AML-193 (cell line): Measurements from ENCODE around the gene HSF2BP.
"Not testable (repeated sequence)": the region's sequence is repeated elsewhere in the genome, so short reads cannot be mapped to it uniquely, and the experiment has no call there.

Experiments
- DNase-seq, 2 experiments: peaks; one replicate each; lab custom pipeline; 2025; lab: John Stamatoyannopoulos, UW

The HSF2BP gene

GRCh38 chr21:43651926-43652325, 7.4 kb downstream of the HSF2BP start:
- not testable (repeated sequence) for DNase-seq

DNA sequence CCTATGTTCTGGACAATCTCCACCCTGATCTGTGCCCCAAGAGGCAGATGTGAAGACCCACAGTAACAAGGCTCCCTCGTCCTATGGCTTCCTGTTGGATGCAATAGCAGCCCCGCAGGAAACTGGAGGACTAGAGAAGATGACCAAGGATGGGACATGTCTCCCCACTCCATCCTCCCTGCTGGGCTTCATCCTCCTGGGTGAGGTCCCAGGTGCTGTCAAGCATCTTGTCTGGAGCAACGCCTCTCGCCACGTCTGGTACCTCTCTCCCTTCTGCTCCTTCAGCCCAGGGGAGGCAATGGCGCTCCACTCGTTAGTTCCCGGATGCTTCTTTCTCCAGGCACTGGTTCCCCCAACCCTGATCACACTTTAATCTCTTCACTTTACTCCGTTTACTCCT, 11.1 kb downstream of the HSF2BP start:
- DNase-seq: no peak

DNA sequence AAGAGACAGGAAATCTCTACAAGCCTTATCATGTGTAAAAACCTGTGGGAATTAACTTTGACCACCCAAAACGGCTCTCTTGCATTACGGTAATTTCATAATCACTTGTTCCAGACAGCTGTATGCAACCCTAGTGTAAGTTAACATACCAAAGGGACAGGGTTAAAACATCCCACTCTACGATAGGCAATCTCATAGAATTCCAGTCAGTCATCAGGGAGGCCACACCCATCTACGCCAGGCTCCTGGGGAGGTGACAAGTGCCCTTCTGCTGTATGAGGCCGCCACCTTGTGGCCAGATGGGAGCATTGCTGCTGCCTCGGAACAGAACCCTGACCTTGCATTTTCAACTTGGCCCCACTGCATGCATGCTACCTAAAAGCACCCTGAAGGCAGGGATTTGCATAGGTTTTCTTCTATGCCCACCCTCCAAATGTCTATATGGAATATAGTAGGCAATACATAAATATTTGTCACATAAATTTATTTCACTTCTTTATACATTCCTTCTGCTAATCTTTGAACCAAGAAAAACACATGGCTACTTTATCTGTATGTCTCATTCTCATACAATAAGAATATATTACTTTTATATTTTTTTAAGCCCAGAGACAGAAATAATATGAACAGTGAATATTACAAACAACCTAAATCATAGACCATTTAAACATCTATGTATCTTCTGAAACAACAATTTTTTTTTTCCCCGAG, 12.6 kb downstream of the HSF2BP start:
- peak; percentile 71 to 72 for DNase-seq

DNA sequence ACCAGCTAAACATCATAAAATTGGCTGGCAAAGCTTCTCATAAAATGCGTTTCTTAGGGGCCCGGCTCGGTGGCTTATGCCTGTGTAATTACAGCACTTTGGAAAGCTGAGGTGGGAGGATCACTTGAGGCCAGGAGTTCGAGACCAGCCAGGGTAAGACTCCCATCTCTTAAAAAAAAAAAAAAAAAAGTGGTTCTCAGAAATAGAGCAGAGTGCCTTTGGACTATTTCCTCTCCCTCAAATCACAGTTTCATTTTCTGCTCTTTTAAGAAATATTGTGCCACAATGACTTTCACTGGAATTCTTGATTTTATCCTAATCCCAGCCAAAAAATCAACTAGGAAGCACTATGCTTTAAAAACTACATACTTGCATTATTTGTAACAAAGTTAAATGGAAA, 13.3 kb downstream of the HSF2BP start:
- no peak for DNase-seq

DNA sequence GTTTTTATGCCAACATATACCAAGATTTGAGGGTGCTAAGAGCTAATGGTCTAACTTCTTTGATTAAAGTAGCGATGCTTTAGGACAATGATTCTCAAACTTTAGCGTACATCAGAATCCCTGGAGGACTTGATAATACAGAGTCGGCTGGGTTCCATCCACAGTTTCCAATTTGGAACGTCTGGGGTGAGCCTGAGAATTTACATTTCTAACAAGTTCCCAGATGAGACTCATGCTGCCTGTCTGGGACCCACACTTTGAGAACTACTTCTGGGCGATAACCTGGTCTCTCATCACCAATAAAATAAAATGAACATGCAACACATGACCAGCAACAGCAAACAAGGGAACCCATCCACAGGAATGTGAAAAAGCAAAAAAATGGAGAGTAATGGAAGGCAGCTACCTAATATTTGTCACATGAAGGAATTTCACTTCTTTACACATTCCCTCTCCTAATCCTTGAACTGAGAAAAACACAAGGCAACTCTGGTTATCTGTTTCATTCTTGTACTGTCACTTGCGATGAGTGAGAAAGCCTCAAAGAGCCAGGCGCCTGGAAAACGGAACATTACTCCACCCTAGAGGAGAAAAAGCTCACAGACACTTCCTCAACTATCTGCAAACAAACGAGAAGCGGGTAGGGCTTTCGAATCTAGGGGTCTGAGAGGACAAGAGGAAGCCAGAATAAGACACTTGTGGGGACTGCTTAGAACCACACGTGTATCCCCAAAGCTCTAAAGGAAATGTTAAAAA, 14.0 kb downstream of the HSF2BP start:
- DNase-seq: peak; percentile 62 to 82

DNA sequence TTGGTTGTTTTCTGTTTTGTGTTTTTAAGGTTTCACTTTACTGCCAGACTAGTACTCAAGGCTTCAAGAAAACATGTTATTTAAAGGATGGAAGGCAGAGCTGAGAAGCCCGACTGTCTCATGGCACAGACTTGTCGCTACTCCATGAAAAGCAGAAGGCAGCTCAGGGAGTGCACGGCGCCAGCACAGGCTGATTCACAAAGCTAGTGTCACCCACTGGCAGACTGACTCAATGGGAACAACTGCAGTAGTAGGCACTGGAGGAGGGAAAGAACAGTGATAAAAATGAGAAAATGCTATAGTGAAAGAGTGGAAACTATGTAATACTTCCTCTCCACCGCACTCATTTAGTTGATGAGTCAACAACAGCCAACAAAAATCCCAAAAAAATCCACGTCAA, 14.7 kb downstream of the HSF2BP start:
- DNase-seq: no peak

- DNase-seq: no peak
These were observed 15.2 kb downstream of the HSF2BP start for GRCh38 chr21:43644071-43644470.

DNA sequence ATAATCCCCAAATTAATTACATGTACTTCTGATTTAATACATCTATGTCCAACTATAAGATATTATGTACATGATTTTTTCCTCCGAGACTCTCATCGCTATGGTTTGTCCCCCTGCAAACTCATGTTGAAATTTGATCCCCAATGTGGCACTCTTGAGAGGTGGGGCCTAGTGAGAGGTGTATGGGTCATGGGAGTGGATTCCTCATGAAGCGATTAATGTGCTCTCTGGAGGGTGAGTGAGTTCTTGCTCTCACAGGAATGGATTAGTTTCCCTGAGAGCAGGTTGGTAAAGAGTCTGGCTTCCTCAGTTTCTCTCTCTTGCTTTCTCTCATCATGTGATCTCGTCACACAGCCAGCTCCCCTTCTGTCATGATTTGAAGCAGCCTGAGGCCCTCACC, 16.1 kb downstream of the HSF2BP start:
- DNase-seq: no peak

- no peak for DNase-seq
These were observed 18.9 kb downstream of the HSF2BP start for GRCh38 chr21:43640400-43640799.

- peak; percentile 24 to 50 for DNase-seq
These were observed 19.6 kb downstream of the HSF2BP start for GRCh38 chr21:43639470-43640353.

DNA sequence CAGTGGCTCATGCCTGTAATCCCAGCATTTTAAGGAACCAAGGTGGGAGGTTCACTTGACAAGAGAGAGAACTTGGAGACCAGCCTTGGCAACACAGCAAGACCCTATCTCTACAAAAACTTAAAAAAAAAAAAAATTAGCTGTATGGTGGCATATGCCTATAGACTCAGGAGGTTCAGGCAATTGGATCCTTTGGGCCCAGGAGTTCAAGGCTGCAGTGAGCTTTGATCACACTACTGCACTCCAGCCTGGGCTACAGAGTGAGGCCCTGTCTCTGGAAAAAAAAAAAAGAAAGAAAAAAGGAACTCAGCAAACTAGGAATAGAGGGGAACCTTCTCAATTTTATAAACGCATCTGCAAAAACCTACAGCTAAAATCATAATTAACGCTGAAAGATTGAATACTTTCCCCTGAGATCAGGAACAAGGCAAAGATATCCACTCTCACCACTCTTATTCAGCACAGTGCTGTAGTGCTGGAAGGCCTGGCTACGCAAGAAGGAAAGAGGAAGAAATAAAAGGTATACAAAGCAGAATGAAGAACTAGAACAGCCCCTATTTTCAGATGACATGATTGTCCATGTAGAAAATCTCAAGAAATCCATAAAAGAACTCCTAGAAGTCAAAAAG, 21.6 kb downstream of the HSF2BP start:
- DNase-seq: no peak

GRCh38 chr21:43635436-43635835, 23.9 kb downstream of the HSF2BP start:
- no peak for DNase-seq

DNA sequence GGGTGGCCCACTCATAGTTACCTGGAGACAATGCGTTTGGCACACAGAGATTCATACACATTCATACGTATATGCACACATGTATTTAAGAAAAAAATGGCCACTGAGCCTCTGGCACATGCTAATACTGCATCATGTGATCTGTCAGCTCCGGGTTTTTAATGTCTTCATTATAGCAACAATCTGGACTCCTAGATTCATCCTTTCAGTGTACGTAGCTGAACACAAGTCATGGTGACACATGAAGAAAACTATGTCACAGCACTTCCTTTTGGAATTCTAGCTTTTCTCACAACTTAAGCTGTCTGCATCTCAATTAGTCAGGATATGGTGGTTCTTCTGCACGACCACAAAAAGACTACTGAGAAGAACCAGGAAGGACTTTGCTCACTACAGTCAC, 24.7 kb downstream of the HSF2BP start:
- DNase-seq: no peak

DNA sequence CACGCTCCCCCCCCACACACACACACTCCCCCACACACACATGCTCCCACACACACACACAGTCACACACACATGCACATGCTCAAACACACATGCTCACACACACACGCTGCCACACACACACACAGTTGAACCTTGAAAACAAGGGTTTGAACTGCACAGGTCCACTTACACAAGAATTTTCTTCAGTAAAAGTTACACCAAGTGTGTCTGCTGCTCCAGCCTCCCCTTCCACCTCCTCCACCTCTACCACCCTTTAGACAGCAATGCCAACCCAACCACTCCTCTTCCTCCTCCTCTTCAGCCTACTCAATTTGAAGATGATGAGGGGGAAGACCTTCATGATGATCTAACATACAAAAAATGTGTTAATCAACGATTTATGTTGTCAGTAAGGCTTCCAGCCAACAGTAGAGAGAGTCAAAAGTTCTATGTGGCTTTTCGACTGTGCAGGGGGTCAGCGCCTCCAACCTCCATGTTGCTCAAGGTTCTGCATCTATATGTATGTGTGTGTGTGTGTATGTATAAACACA, 26.8 kb downstream of the HSF2BP start:
- DNase-seq: no peak

GRCh38 chr21:43631411-43632107, 27.7 kb downstream of the HSF2BP start:
- DNase-seq: no peak

DNA sequence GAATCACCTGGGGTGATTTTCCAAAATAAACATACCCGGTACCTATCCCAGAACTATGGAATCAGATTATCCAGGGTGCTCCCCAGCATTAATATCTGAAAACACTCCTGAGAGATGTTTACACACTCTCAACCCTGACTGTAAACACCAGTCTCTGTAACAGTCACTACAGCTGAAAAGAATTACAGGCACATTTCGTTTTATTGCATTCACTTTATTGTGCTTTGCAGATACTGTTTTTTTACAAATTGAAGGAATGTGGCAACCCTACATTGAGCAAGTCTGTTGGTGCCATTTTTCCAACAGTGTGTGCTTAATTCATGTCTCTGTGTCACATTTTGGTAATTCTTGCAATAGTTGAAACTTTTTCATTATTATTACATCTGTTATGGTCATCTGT, 31.8 kb downstream of the HSF2BP start:
- no peak for DNase-seq

GRCh38 chr21:43626390-43626789, 32.9 kb downstream of the HSF2BP start:
- no peak for DNase-seq

DNA sequence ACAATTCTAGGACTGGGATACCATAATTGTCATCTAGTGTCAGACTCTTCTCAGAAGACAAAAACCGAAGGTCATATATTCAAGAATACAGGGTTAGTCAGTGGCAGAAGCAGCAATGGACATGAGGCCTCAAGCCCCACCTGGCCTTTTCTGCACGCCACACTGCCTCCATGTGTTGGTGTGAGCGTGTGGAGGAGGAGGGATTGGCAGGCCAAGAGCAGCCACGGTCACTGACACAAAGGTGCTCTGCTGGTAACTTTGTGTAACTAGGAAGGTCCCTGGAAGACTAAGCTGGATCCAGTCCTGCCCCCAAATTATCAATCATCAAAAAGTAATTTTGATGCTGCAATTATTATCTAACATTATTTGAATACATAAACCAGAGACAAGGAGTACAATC, 34.9 kb downstream of the HSF2BP start:
- no peak for DNase-seq

DNA sequence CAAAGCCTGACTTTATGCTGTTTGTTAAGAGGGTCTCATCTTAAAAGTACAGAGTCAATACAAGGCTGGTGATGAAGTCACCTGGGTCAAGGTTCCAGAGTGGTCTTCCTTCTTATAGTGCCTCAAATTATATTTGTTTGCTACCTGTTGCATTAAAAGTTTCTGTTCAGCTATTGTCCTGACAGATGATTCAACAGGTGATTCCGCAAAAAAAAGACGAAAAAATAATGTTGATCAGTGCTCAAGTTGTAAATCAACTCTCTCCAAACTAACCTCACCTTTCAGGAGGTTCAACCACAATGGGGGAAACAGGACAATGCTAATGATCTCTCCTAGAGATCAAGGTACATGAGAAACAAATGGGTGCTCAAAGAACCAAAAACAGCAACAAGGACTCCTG, 35.7 kb downstream of the HSF2BP start:
- DNase-seq: no peak

DNA sequence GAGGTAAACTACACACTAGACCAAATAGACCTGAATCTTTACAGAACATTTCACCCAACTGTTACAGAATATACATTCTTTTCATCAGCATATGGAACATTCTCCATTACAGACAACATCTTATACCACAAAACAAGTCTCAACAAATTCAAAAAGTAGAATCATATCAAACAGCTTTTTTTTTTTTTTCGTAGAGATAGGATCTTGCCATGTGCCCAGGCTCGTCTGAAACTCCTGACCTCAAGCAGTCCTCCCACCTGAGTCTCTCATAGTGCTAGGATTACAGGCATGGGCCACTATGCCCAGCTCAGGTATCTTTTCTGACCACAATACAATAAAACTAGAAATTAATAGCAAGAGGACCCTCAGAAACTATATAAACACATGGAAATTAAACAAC, 36.5 kb downstream of the HSF2BP start:
- DNase-seq: no peak

DNA sequence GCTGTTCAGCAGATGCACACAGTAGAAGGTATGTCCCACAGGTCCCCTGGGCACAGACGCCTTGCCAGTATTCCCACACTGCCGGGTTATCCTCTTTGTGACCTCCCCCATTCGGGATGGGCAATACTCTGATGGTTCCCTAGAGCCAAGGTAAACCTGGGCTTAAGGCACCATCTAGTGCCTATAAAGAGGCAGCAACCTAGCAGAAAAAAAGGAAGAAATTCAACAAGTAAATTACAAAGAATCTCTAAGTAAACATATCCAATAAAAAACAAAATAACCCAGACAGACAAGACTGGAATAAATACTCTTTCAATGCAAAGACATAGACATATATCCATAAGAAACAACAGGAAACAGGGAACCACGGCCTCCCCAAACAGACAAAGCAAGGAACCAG, 39.4 kb downstream of the HSF2BP start:
- no peak for DNase-seq
